HG03439 (cell line): ENCODE measurements around the gene MCC.
"Not testable (repeated sequence)": the region's sequence is repeated elsewhere in the genome, so short reads cannot be mapped to it uniquely, and the experiment has no call there.

Experiments used
- ATAC-seq: cut with Tn5 transposase; IDR thresholded peaks from one replicate; pipeline ENCODE4 v1.9.1; 2021; ENCODE audit warnings: mild to moderate bottlenecking, moderate library complexity; ENCODE audit not compliant: unreplicated experiment

MCC gene

DNA sequence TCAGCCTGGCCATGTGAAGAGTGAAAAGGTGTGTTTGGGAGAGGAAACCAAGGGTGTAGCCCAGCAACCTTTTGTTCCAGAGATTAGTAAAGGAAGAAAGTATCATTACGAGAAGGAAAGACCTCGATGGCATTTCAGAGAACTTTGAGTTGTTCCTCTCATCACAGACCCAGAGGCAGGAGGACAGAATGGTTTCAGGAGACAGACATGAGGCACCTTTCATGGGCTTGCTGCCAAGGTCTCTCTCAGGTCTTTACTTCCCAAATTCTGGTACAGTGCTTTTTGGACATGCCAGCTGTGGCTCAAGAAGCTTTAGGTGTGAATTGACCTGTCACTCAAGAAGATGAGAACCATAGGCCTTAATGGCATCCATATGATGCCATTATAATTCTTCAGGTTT lies 2.8 kb upstream of the MCC start:
- no peak for ATAC-seq

DNA sequence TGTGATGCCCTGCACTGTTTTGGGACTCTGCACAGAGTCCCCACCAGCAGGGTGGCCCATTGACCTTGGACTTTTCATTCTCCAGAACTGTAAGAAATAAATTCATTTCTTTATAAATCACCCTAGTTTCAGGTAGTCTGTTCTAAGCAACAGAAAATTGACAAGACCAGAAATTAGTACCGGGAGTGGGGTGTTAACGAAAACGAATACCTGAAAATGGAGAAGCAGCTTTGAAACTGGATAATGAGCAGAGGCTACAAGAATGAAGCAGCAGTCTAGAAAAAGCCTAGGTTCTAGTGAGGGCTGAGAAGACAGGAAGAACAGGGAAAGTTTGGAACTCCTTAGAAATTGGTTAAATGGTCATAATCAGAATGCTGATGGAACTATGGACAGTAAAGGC lies 2.1 kb upstream of the MCC start:
- ATAC-seq = no peak

- no peak for ATAC-seq
Observed at GRCh38 chr5:113489299-113489698, 1.0 kb upstream of the MCC start.

DNA sequence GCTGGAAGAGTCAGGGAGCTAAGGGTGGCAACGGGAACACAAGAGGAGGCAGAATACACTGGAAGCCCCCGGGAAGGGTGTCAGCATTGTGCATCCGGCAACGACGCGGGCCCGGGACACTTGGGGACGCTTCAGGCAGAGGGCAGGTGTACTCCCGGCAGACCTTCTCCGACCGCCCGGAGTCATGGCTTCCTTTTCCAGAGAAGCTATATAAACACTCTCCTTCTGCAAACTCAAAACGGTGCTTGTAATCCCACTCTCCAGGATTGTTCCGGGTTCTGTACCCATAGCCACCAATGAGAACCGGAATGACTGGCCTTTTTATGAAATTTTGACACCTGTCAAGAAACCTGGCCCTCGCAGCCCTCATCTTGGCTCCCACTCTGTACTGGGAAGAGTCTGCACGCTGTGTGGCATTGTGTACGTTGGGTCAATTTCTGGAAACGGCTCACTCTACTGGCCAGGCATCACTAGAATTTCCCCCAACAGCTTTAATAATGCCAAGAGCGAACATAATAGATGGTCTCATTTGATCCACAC lies 462 bp upstream of the MCC start:
- no peak for ATAC-seq

DNA sequence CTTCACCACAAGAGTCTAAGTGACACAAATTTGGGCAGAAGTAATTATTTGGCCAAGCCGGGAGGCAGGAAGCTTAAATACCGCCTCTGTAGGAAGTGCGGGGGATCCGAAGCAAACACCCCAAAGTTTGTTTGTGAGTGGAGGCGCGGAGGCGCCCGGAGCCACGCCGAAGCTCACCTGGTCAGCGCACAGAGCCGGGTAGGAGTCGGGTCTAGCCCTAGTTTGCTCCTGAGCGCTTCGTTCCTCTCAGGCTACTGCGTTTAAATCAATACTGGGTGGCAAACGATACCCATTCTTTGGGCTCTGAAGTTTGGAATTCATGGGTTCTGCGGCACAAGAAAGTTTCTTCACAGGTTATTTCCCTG lies 855 bp downstream of the MCC start:
- no peak for ATAC-seq

GRCh38 chr5:113480243-113480642 lies 8.0 kb downstream of the MCC start:
- no peak for ATAC-seq

DNA sequence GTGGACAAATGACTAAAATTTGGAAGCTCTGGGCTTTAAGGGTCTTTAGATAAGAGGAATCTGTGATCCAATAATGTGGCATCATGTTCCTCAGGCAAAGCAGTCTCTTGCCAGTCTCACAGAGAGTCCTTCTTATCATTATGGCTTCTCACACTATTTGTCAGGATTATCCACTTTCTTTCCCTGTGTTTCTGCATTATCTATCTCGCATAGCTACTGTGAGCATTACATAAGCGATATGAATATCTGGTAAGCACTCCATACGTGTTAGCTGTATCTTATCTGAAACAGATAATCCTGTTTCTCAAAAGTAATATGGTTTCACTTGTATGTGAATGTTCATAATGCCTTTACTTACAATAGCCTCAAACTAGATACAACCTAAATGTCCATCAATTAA lies 9.6 kb downstream of the MCC start:
- no peak for ATAC-seq

- no peak for ATAC-seq
Observed at GRCh38 chr5:113474100-113474728, 14.0 kb downstream of the MCC start.

DNA sequence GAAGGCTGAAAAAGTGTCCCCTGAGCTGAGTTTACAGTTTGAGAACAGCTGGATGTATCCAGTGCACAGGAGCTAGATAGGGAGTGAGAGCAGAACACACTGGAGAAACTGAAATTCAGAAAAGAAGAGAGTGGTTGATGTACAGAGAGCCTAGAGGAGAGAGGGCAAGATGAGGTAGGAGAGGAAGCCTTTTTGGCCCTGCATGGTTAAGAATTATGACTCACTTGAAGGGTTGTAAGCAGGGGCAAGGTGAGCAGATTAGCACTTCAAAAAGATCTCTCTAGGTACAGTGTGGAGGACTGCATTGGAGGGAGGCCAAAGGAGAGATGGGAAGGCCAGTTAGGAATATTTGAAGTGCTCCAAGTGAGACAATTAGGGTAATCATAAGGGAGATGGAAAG lies 25.2 kb downstream of the MCC start:
- no peak for ATAC-seq

DNA sequence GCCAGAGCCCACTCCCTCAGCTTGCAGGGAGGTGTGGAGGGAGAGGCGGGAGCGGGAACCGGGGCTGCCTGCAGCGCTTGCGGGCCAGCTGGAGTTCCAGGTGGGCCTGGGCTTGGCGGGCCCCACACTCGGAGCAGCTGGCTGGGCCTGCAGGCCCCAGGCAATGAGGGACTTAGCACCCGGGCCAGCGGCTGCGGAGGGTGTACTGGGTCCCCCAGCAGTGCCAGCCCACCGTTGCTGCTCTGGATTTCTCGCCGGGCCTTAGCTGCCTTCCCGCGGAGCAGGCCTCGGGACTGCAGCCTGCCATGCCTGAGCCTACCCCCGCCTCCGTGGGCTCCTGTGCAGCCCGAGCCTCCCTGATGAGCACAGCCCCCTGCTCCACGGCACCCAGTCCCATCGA lies 31.1 kb downstream of the MCC start:
- not testable (repeated sequence) for ATAC-seq

- no peak for ATAC-seq
Observed at GRCh38 chr5:113452941-113453340, 35.3 kb downstream of the MCC start.

GRCh38 chr5:113451797-113452196 lies 36.5 kb downstream of the MCC start:
- no peak for ATAC-seq

GRCh38 chr5:113450929-113451328 lies 37.3 kb downstream of the MCC start:
- ATAC-seq = no peak

DNA sequence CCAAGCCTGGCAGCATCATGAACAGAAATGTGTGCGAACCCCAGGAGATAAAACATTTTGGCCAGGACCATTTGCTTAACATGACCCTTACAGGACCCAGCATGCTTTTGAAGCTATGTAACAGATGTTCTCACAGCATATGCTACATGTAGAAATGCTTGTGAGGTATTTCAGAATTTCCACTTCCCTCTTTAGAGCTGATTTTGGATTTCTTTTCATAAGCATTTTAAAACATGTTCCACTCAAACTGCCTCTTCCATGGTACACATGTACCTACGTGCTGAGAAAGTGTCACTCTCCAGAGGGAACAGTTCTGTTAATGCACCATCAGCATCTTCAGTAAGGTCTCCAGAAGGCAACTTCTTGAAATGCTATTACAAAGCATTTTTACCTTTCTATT lies 37.8 kb downstream of the MCC start:
- ATAC-seq = no peak

- ATAC-seq = no peak
Observed at GRCh38 chr5:113448252-113448651, 40.0 kb downstream of the MCC start.

DNA sequence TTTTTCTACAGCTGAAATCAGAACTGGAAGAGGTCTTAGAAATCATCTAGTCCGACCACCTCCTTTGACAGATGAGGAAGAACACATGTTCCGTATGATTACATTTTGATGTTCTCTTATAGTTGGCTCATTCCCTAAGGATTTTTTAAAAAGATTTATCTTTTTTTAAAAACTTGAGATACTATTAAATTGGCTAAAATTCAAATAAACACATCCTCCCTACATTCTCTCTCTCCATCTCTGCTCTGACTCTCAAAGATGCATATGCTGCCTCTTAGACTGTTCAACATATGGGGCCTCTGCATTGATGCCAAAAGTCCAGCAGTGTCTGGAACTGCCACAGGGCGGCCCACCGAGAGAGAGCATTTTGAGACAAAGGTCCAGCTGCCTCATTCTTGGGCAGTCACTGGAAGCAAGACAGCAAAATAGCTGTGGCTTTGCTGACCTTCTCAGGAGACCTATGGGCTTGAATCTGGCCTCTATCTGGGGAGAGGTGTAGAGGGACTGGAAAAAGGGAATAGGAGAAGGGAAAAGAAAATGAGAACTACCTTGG lies 40.7 kb downstream of the MCC start:
- no peak for ATAC-seq

DNA sequence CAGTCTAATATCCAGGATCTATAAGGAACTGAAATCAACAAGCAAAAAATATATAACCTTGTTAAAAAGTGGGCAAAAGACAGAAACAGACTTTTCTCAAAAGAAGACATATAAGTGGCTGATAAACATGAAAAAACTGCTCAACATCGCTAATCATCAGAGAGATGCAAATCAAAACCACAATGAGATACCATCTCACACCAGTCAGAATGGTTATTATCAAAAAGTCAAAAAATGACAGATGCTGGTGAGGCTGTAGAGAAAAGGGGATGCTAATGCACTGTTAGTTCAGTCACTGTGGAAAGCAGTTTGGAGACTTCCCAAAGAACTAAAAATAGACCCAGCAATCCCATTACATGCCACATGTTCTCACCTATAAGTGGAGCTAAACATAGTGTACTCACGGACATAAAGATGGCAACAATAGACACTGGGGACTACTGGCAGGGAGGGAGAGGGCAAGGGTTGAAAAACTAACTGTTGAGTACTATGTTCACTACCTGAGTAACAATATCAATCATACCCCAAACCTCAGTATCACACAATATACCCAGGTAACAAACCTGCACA lies 41.8 kb downstream of the MCC start:
- no peak for ATAC-seq

- ATAC-seq = no peak
Observed at GRCh38 chr5:113437111-113437510, 51.1 kb downstream of the MCC start.

- ATAC-seq = no peak
Observed at GRCh38 chr5:113435575-113435974, 52.7 kb downstream of the MCC start.

DNA sequence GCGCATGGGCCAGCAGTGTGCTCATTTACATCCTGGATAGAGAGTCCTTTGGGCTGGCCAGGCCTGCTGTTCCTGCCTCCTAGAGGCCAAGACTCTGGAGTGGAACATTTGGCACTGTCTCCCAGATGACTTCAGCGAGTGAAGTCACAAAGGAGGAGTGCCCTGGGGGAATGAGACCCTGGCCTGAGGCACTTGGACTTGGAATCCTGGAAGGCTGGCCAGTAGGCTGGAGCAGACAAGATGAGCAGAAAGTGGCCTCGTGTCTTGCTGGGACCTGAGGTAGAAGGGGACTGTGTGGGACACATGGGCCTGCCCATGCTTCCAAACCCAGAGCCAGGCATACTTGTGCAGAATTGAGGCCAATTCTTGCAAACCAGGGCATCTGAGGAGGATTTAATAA lies 53.4 kb downstream of the MCC start, which contains the start of gene TSSK1B:
Gene TSSK1B, minus strand, starts transcription at position 101 of the 400 bp plus-strand sequence. CDS start 150 bp downstream, outside the sequence.
- ATAC-seq = no peak

- no peak for ATAC-seq
Observed at GRCh38 chr5:113433862-113434612, 54.2 kb downstream of the MCC start.

GRCh38 chr5:113433071-113433470 lies 55.2 kb downstream of the MCC start:
- ATAC-seq = no peak
